ENCODE measurements around the gene EXOC4. TPM values are rescaled to one million over a fixed set of nuclear protein-coding genes. Genes with fewer than 3 reads are reported as not detected.

Gene EXOC4
- total RNA-seq, 1 donor from 2014 or later = 51.6 TPM

DNA sequence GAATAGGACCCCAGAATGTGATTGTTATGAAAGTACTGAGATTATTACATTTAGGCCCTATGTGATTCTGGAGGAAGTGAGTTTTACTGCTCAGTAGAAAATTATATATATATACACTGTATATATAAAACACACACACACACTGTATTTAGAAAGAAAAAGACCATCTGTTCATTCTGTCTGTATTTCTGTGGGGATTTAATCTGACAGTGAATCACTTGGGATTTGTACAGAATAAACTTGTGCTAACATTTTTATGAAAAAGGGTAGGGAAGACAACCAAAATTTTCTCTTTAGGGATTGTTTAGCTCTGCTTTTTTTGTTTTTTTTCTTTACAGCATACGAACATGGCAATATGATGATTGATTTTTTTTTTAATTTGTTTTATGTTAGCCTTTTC, 142.7 kb downstream of the EXOC4 start:
- DNase-seq (ENCODE audit: low read depth) = no peak
- TF ChIP-seq, protein P1, sequence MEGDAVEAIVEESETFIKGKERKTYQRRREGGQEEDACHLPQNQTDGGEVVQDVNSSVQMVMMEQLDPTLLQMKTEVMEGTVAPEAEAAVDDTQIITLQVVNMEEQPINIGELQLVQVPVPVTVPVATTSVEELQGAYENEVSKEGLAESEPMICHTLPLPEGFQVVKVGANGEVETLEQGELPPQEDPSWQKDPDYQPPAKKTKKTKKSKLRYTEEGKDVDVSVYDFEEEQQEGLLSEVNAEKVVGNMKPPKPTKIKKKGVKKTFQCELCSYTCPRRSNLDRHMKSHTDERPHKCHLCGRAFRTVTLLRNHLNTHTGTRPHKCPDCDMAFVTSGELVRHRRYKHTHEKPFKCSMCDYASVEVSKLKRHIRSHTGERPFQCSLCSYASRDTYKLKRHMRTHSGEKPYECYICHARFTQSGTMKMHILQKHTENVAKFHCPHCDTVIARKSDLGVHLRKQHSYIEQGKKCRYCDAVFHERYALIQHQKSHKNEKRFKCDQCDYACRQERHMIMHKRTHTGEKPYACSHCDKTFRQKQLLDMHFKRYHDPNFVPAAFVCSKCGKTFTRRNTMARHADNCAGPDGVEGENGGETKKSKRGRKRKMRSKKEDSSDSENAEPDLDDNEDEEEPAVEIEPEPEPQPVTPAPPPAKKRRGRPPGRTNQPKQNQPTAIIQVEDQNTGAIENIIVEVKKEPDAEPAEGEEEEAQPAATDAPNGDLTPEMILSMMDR (IDR thresholded peaks at IDR 0.05; ENCODE audit: insufficient read depth, low read length, poor library complexity, severe bottlenecking) = no peak
- H3K4me3 ChIP-seq (ENCODE audit: low read depth, low read length) = no peak overlapping the region
- H3K36me3 ChIP-seq (ENCODE audit: control insufficient read depth, insufficient read depth, low read length) = no peaks in the 10 kb centered on the region
- no peaks in the 10 kb centered on the region for H3K27me3 ChIP-seq (ENCODE audit: control insufficient read depth, insufficient read depth, low read length)

DNA sequence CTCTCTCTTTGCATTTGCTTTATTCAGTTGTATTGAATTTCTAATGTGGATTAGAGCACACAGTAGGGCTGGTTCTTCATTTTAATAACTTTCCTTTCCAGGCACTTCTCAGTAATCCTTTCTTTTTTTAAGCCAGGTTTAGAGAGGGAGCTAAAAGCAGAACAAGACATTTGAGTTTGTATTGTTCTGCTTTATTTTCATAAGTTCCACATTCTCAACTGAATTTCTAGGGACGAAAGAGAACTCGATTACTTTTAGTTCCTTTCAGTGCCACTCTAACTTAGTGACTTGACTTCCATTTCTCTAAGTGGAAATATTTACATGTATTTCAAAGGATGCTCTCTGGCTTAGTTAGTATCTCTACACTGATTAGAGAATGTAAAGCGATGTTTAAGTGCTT, 145.6 kb downstream of the EXOC4 start:
- no peaks in the 10 kb centered on the region for H3K36me3 ChIP-seq (ENCODE audit: control insufficient read depth, insufficient read depth, low read length)
- no peak overlapping the region for H3K4me3 ChIP-seq (ENCODE audit: low read depth, low read length)
- TF ChIP-seq, protein P1 (IDR thresholded peaks at IDR 0.05; ENCODE audit: insufficient read depth, low read length, poor library complexity, severe bottlenecking) = no peak
- no peak for DNase-seq (ENCODE audit: low read depth)
- no peaks in the 10 kb centered on the region for H3K27me3 ChIP-seq (ENCODE audit: control insufficient read depth, insufficient read depth, low read length)

DNA sequence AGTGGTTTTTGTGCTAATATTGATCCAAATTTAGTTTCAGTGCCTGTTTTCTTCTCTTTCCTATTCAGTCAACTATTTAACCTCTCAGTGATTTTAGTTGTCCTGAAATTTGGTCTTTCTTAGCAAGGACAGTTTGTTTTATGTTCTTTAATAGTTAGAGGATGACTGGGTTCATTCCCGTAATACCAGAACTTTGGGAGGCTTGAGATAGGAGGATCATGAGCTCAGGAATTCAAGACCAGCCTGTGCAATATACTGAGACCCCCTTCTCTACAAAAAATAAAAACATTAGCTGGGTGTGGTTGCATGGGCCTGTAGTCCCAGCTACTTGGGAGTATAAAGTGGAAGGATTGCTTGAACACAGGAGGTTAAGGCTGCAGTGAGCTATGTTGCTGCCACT, 148.3 kb downstream of the EXOC4 start:
- TF ChIP-seq, protein P1 (IDR thresholded peaks at IDR 0.05; ENCODE audit: insufficient read depth, low read length, poor library complexity, severe bottlenecking) = no peak
- DNase-seq (ENCODE audit: low read depth) = no peak
- H3K36me3 ChIP-seq (ENCODE audit: control insufficient read depth, insufficient read depth, low read length) = no peaks in the 10 kb centered on the region
- H3K4me3 ChIP-seq (ENCODE audit: low read depth, low read length) = no peak overlapping the region
- no peaks in the 10 kb centered on the region for H3K27me3 ChIP-seq (ENCODE audit: control insufficient read depth, insufficient read depth, low read length)

DNA sequence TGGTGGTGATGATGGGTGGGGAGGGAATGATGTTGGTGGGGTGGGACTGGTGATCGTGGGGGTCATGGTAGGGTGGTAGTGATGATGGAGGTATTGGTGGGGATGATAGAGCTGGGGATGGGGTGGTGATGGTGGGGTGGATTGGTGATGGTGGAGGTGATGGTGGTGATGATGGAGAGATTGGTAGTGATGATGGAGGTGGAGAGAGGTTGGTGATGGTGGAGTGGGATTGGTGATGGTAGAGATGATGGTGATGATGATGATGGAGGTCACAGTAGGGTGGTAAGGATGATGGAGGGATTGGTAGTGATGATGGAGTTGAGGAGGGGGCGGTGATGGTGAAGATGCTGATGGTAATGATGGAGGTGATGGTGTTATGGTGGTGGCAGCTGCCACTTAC, 155.3 kb downstream of the EXOC4 start:
- TF ChIP-seq, protein P1 (IDR thresholded peaks at IDR 0.05; ENCODE audit: insufficient read depth, low read length, poor library complexity, severe bottlenecking) = no peak

DNA sequence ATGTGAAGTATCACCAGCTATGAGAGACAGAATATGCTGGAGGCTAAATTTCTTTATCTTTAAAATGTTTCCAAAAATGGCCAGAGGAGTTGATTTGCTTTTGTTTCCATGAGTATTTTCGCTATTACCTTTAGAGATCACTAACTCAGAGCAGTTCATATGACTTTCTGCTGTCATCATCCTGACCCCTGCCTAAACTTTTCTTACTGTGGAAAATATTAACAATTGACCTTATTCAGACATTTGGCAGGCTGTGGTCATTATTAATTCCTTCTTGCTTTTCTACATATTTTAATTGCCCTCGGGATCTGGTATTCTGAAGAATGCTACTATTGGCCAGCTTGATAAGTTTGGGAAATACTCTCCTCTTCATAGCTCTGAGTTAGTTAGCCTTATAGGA, 156.5 kb downstream of the EXOC4 start:
- Histone ChIP-seq H3K27me3 (ENCODE audit: control insufficient read depth, insufficient read depth, low read length) (no peaks in the 10 kb centered on the region), H3K4me3 (ENCODE audit: low read depth, low read length) (no peak overlapping the region), H3K36me3 (ENCODE audit: control insufficient read depth, insufficient read depth, low read length) (no peaks in the 10 kb centered on the region)
- DNase-seq (ENCODE audit: low read depth) = no peak
- TF ChIP-seq, protein P1 (IDR thresholded peaks at IDR 0.05; ENCODE audit: insufficient read depth, low read length, poor library complexity, severe bottlenecking) = no peak

More for the DNA sequence above, 155.3 kb downstream of the EXOC4 start:
- Histone ChIP-seq H3K4me3 (ENCODE audit: low read depth, low read length) (no peak overlapping the region), H3K36me3 (ENCODE audit: control insufficient read depth, insufficient read depth, low read length) (no peaks in the 10 kb centered on the region), H3K27me3 (ENCODE audit: control insufficient read depth, insufficient read depth, low read length) (no peaks in the 10 kb centered on the region)
- DNase-seq (ENCODE audit: low read depth) = no peak

GRCh38 chr7:133409966-133410365, 157.1 kb downstream of the EXOC4 start:
- Histone ChIP-seq H3K4me3 (ENCODE audit: low read depth, low read length) (no peak overlapping the region), H3K27me3 (ENCODE audit: control insufficient read depth, insufficient read depth, low read length) (no peaks in the 10 kb centered on the region), H3K36me3 (ENCODE audit: control insufficient read depth, insufficient read depth, low read length) (no peaks in the 10 kb centered on the region)
- no peak for DNase-seq (ENCODE audit: low read depth)
- TF ChIP-seq, protein P1 (IDR thresholded peaks at IDR 0.05; ENCODE audit: insufficient read depth, low read length, poor library complexity, severe bottlenecking) = no peak
